AG10803 (cell line): ENCODE data around the gene SPTLC1.

Experiments used
- DNase-seq: peaks from one replicate; pipeline ENCODE4 v3.0.0; 2010; ENCODE audit warnings: low read depth
- H3K4me3 ChIP-seq: 2 replicates; pipeline ENCODE4 v1.5.1; 2011; ENCODE audit warnings: mild to moderate bottlenecking, low read length, control low read depth
- TF ChIP-seq, protein P1 (sequence below): conservative IDR thresholded peaks from 2 replicates; pipeline ENCODE4 v1.5.1; 2011; ENCODE audit warnings: mild to moderate bottlenecking, low read length, control low read depth, inconsistent platforms

Gene SPTLC1

DNA sequence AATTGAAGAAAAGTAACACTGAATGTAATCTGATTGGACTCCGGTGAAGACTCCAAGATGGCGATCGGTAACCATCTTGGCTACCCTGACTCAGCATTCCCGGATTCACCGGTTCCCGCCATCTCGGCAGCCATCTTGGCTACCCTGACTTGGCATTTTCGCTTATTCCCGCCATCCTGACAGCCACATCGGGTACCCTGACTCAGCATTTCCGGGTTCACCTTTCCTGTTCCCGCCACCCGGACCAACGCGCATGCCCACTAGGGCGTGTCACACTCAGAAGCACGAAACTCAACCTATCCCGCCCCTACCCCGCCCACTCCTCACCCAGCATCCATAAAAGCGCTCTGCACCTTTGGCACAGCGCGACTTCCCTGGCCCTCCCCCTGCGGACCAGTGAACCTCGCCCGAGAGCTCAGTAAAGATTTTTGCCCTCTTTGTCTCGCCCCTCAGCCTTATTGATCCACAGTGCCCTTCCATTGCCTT is 17.2 kb downstream of the SPTLC1 start:
- TF ChIP-seq, protein P1, sequence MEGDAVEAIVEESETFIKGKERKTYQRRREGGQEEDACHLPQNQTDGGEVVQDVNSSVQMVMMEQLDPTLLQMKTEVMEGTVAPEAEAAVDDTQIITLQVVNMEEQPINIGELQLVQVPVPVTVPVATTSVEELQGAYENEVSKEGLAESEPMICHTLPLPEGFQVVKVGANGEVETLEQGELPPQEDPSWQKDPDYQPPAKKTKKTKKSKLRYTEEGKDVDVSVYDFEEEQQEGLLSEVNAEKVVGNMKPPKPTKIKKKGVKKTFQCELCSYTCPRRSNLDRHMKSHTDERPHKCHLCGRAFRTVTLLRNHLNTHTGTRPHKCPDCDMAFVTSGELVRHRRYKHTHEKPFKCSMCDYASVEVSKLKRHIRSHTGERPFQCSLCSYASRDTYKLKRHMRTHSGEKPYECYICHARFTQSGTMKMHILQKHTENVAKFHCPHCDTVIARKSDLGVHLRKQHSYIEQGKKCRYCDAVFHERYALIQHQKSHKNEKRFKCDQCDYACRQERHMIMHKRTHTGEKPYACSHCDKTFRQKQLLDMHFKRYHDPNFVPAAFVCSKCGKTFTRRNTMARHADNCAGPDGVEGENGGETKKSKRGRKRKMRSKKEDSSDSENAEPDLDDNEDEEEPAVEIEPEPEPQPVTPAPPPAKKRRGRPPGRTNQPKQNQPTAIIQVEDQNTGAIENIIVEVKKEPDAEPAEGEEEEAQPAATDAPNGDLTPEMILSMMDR = no peak
- DNase-seq = peak; percentile 42
- no peak overlapping the region for H3K4me3 ChIP-seq

DNA sequence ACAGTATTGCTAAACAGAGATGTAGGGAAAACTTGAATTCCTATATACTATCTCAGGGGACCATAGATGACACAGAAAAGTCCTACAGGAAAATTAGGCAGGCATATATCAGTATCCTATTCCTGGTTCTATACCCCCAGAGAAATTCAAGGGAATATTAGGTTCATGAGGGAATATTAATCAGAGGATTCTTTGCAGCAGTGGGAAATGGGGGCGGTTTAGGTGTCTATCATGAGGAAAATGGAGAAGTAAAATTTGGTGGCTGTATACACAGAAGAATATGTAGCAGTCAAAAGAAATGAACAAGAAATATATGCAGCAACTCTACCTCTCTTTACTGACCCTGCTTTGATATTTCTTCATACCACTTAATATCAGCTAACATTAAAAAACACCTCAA is 20.0 kb downstream of the SPTLC1 start:
- DNase-seq = no peak
- H3K4me3 ChIP-seq = no peak overlapping the region
- TF ChIP-seq, protein P1 = no peak

DNA sequence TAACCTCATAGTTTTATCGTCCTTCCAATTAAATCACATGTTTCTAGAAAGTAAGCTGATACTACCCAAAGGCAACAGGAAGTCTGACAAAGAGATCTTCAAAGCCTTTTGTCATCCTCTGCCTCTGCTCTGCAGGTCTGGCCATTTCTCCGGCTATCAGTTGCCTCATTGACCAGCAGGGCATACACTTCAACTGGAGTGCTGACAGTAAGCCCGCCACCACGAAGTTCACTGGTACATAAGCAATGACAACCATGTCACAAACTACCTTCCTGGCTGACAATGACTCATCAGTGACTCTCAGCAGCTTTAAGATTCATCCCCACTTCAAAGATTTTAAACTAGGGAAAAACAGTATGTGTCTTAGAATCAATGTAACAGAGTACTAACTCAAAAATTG is 20.6 kb downstream of the SPTLC1 start:
- DNase-seq = no peak
- no peak overlapping the region for H3K4me3 ChIP-seq
- TF ChIP-seq, protein P1 = no peak

DNA sequence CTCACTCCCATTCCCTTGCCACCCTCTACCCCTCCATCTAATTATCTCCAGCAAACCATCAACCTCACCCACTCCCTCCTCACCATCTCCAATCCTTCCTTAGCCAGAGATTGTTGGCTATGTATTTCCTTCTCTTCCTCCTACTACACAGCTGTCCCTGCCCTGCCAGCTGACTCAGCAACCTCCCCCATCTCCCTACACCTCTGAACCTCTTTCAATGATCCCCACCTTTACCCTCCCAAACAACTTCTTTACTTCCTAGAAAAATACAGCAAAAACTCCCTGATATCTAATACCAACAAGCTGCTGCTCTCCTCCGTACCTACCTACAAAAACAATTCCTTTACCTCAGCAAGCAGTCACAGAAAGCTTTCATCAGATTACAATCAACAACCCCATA is 37.3 kb downstream of the SPTLC1 start:
- no peak for DNase-seq
- H3K4me3 ChIP-seq = no peak overlapping the region
- TF ChIP-seq, protein P1 = no peak

DNA sequence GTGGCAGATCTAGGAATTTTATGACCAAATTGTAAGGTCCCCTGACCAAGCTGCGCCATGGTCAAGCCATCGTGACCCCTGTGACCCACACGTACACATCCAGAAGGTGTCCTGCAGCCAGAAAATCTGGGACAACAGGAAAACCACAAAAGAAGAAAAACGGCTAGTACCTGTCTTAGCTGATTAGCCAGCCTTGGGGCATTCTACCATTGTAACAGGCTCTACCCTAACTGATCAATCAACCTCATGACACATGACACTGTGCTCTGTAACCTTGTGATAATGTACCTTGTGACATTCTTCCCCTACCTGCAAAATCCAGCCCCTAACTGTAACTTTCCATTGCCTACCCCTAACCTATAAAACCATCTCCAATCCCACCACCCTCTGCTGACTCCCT is 43.6 kb downstream of the SPTLC1 start:
- TF ChIP-seq, protein P1 = no peak
- H3K4me3 ChIP-seq = no peak overlapping the region
- DNase-seq = no peak

DNA sequence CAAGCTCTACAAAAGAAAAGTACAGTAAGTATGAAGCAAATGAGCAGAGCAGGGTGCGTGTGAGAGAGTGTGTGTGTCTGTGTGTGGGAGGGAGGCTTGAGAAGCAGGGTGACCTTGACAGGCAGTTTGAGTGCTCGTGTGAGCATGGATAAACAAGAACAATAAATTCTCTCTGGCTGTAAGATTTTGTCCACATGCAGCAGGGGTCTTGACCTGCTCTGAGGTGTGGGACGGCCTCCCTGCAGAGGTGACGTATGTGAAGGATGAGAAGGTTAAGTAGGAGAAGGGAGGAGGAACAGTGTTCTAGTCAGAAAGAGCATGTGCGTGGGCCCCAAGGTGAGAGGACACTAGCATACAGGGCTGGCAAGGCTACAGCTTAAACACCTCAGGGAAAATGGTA is 49.0 kb downstream of the SPTLC1 start:
- H3K4me3 ChIP-seq = no peak overlapping the region
- TF ChIP-seq, protein P1 = no peak
- no peak for DNase-seq

DNA sequence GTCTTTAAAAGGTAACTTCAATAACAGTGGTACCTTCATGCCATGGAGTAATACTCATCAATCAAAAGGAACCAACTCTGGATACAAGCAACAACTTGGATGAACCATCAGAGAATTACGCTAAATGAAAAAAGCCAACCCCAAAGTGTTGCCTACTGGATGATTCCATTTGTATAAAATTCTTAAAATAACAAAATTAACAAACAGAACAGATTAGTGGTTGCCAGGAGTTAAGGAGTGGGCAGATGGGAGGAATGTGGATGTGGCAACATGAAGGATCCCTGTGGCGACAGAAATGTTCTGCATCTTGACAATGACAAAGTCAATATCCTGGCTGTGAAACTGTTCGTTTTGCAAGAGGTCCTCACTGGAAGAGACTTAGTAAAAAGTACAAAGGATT is 50.5 kb downstream of the SPTLC1 start:
- TF ChIP-seq, protein P1 = no peak
- H3K4me3 ChIP-seq = no peak overlapping the region
- DNase-seq = peak; percentile 70
